ENCODE results near the gene SLC7A7. TPM values are rescaled to one million over a fixed set of nuclear protein-coding genes. Genes with fewer than 3 reads are reported as not detected.
"Not testable (repeated sequence)": the region's sequence is repeated elsewhere in the genome, so short reads cannot be mapped to it uniquely, and the experiment has no call there.

Gene SLC7A7
- total and polyA plus RNA-seq, 12 donors, result 1.1 to 16.1 (median 2.8) TPM

- no peak for TF ChIP-seq CTCF (IDR thresholded peaks at IDR 0.05)
- ATAC-seq (no peak), DNase-seq (no peak)
- H3K4me3 ChIP-seq, result no peak overlapping the region
- peaks cover 0 to 38% (median 24%) of the 10 kb centered on the region in 9 donors for H3K4me1 ChIP-seq
- no peaks in the 10 kb centered on the region for H3K27me3 ChIP-seq
- 62% methylated on average over 4 of the region's 4 CpGs for WGBS, 2 donors
- H3K9me3 ChIP-seq, result peaks cover 0 to 20% (median 7%) of the 10 kb centered on the region in 11 donors
- H3K27ac ChIP-seq, result peak overlapping the region in 1 of 10 donors; percentile 21
- peaks cover 0 to 28% (median 10%) of the 10 kb centered on the region in 9 donors for H3K36me3 ChIP-seq
- intact Hi-C loops (cut with DNase I), result loop anchor here in 2 of 10 donors (10.0 kb wide), 2 partner anchors 90 to 200 kb away; no protein-coding TSS in a partner anchor
Measured at GRCh38 chr14:22764382-22764781, 50.9 kb downstream of the SLC7A7 start.

GRCh38 chr14:22761734-22762133 is 53.5 kb downstream of the SLC7A7 start:
- ATAC-seq (no peak), DNase-seq (no peak)
- TF ChIP-seq CTCF (IDR thresholded peaks at IDR 0.05), result no peak
- H3K27me3 ChIP-seq, result no peaks in the 10 kb centered on the region
- H3K27ac ChIP-seq, result no peak overlapping the region
- H3K9me3 ChIP-seq, result peaks cover 0 to 20% (median 7%) of the 10 kb centered on the region in 11 donors
- peaks cover 0 to 11% (median 0%) of the 10 kb centered on the region in 9 donors for H3K36me3 ChIP-seq
- intact Hi-C loops (cut with DNase I), result loop anchor here in 2 of 10 donors (10.0 kb wide), 2 partner anchors 93 to 197 kb away; no protein-coding TSS in a partner anchor
- H3K4me1 ChIP-seq, result peaks cover 0 to 20% (median 9%) of the 10 kb centered on the region in 9 donors
- H3K4me3 ChIP-seq, result no peak overlapping the region
- 93 to 96% methylated on average over 1 of the region's 1 CpG for WGBS, 2 donors

GRCh38 chr14:22757972-22758650 is 57.1 kb downstream of the SLC7A7 start:
- H3K4me3 ChIP-seq; H3K27ac ChIP-seq; DNase-seq; H3K4me1 ChIP-seq; intact Hi-C loops (cut with DNase I); ATAC-seq; H3K27me3 ChIP-seq: not testable (repeated sequence)
- 89 to 94% methylated on average over 9 of the region's 10 CpGs for WGBS, 2 donors
- Histone ChIP-seq H3K9me3 (peaks cover 0 to 20% (median 7%) of the 10 kb centered on the region in 11 donors), H3K36me3 (peaks cover 0 to 11% (median 0%) of the 10 kb centered on the region in 9 donors)

GRCh38 chr14:22753586-22753985 is 61.6 kb downstream of the SLC7A7 start:
- intact Hi-C loops (cut with DNase I), result no loop called here
- no peak for TF ChIP-seq CTCF (IDR thresholded peaks at IDR 0.05)
- no peaks in the 10 kb centered on the region for H3K9me3 ChIP-seq
- DNase-seq (no peak), ATAC-seq (no peak)
- peaks cover 0 to 7% (median 0%) of the 10 kb centered on the region in 9 donors for H3K4me1 ChIP-seq
- WGBS, 2 donors, result 76 to 81% methylated on average over 6 of the region's 6 CpGs
- no peaks in the 10 kb centered on the region for H3K36me3 ChIP-seq
- H3K4me3 ChIP-seq, result no peak overlapping the region
- H3K27ac ChIP-seq, result no peak overlapping the region
- H3K27me3 ChIP-seq, result no peaks in the 10 kb centered on the region

GRCh38 chr14:22752422-22752821 is 62.8 kb downstream of the SLC7A7 start:
- no peak overlapping the region for H3K4me3 ChIP-seq
- no peak overlapping the region for H3K27ac ChIP-seq
- no peaks in the 10 kb centered on the region for H3K27me3 ChIP-seq
- no peaks in the 10 kb centered on the region for H3K9me3 ChIP-seq
- 85 to 89% methylated on average over 8 of the region's 8 CpGs for WGBS, 2 donors
- DNase-seq, result no peak
- no peaks in the 10 kb centered on the region for H3K36me3 ChIP-seq
- H3K4me1 ChIP-seq, result peaks cover 0 to 14% (median 0%) of the 10 kb centered on the region in 9 donors
- intact Hi-C loops (cut with DNase I), result no loop called here
- ATAC-seq, result no peak
- TF ChIP-seq CTCF (IDR thresholded peaks at IDR 0.05), result no peak
